CD4-positive, CD25-positive, alpha-beta regulatory T cell (primary cell): ENCODE measurements around the gene KIAA0825. TPM values are rescaled to one million over a fixed set of nuclear protein-coding genes. Genes with fewer than 3 reads are reported as not detected.

Experiments used
- ATAC-seq, 2 donors: fragments of 150-1000 bp; cut with Tn5 transposase; one replicate each; pipeline ENCODE4 v1.10.0; 2021; ENCODE audit warnings: low read depth in 2 of 2, moderate number of reproducible peaks in 2 of 2, moderate library complexity in 1 of 2
- DNase-seq, 3 donors: peaks; one replicate each; pipeline versions ENCODE4 v3.0.0 to v3.0.0-alpha.2; 2012 to 2022; ENCODE audit warnings: mixed read lengths in 1 of 3
- H3K27ac ChIP-seq: one replicate; pipeline ENCODE4 v1.7.0; 2013; ENCODE audit warnings: mild to moderate bottlenecking, low read length; ENCODE audit not compliant: insufficient read depth, poor library complexity, severe bottlenecking
- H3K27me3 ChIP-seq: one replicate; pipeline ENCODE4 v1.7.0; 2013; ENCODE audit warnings: low read length; ENCODE audit not compliant: control insufficient read depth, insufficient read depth
- H3K36me3 ChIP-seq: one replicate; pipeline ENCODE4 v1.7.0; 2013; ENCODE audit warnings: mild to moderate bottlenecking, low read length, moderate library complexity; ENCODE audit not compliant: control insufficient read depth, insufficient read depth
- H3K4me1 ChIP-seq: 2 replicates; pipeline ENCODE4 v1.7.0; 2013; ENCODE audit warnings: mild to moderate bottlenecking, low read length; ENCODE audit not compliant: insufficient read depth, control insufficient read depth, poor library complexity, severe bottlenecking
- H3K4me3 ChIP-seq: one replicate; pipeline ENCODE4 v1.7.0; 2013; ENCODE audit warnings: low read depth, mild to moderate bottlenecking, low read length, moderate library complexity
- H3K9me3 ChIP-seq, 2 experiments: 1 replicate in 1 of 2; 2 replicates in 1 of 2; pipeline ENCODE4 v1.7.0; 2013; ENCODE audit warnings: low read length in 2 of 2, mild to moderate bottlenecking in 1 of 2, moderate library complexity in 1 of 2; ENCODE audit not compliant: control insufficient read depth in 2 of 2
- H3K27ac Mint-ChIP-seq, 3 donors: one replicate each; pipeline ENCODE4 v1.8.0; 2020 to 2022; ENCODE audit warnings: mild to moderate bottlenecking in 3 of 3, mixed read lengths in 3 of 3, moderate library complexity in 2 of 3
- H3K27me3 Mint-ChIP-seq: one replicate; pipeline ENCODE4 v1.8.0; 2022; ENCODE audit warnings: mild to moderate bottlenecking, mixed read lengths
- H3K36me3 Mint-ChIP-seq: one replicate; pipeline ENCODE4 v1.8.0; 2020; ENCODE audit warnings: mixed read lengths
- H3K4me1 Mint-ChIP-seq, 4 donors: one replicate each; pipeline ENCODE4 v1.8.0; 2020 to 2022; ENCODE audit warnings: mixed read lengths in 4 of 4, mild to moderate bottlenecking in 1 of 4
- H3K4me3 Mint-ChIP-seq, 4 donors: one replicate each; pipeline ENCODE4 v1.8.0; 2020 to 2022; ENCODE audit warnings: mild to moderate bottlenecking in 4 of 4, mixed read lengths in 4 of 4, moderate library complexity in 3 of 4
- H3K9me3 Mint-ChIP-seq, 7 donors: one replicate each; pipeline ENCODE4 v1.8.0; 2020 to 2022; ENCODE audit warnings: mixed read lengths in 7 of 7, mild to moderate bottlenecking in 3 of 7, moderate library complexity in 2 of 7
- polyA plus RNA-seq, 4 donors: library from polyadenylated mRNA; unstranded; fragments of 300-500 nt; fragmentation: Illumina TruSeq; gene quantifications; one replicate each; pipeline ENCODE4 v1.2.3, GENCODE V29; 2021
- total RNA-seq: library from RNA; stranded (reverse); gene quantifications from one replicate; pipeline ENCODE4 v1.2.3, GENCODE V29; 2022

KIAA0825 gene
- total and polyA plus RNA-seq, 5 donors from 2014 or later = 0.42 to 4.6 (median 1.3) TPM

DNA sequence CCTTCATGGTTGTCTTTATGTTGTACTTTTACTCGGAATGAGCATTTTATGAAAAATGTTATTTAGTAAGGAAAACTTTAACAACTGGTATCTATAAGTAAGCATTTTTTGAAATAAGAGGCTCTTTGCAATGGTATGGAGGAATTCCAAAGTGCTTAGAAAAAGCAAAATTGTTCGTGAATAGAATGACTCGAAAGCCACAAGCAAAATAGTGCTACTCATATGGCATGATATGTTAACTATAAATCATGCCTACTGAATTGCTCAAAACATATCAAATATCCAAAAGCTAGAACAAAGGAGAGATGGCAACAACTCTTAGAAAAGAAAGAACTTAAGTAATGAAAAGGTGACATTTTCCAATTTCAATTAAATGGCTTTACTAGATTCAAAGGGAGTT, 216.3 kb downstream of the KIAA0825 start:
- H3K4me3 ChIP-seq = no peak overlapping the region
- peaks cover 0 to 2% (median 0%) of the 10 kb centered on the region in 7 donors for H3K9me3 Mint-ChIP-seq
- no peaks in the 10 kb centered on the region for H3K4me1 Mint-ChIP-seq
- no peak for DNase-seq
- H3K27ac Mint-ChIP-seq = no peak overlapping the region
- H3K36me3 Mint-ChIP-seq = no peaks in the 10 kb centered on the region
- H3K4me3 Mint-ChIP-seq = no peak overlapping the region
- no peak overlapping the region for H3K27ac ChIP-seq
- H3K27me3 Mint-ChIP-seq = no peaks in the 10 kb centered on the region
- no peak for ATAC-seq
- no peaks in the 10 kb centered on the region for H3K4me1 ChIP-seq
- H3K36me3 ChIP-seq = no peaks in the 10 kb centered on the region
- no peaks in the 10 kb centered on the region for H3K27me3 ChIP-seq
- H3K9me3 ChIP-seq = no peaks in the 10 kb centered on the region

DNA sequence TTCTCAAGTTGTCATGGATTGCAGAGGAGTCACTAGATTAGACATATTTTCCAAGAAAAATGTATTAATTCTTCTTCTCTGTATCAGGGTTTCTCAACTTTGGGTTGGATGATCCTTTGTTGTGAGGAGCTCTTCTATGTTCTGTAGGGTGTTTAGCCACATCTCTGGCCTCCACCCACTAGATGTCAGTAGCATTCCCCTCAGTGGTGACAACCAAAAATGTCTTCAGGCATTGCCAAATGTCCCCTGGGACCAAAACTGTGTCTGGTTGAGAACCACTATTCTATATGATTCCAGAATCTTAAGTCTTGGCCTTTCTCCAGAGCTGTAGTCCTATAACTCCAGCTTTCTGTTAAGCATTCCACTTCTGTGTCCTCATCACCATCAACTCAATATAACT, 220.9 kb downstream of the KIAA0825 start:
- DNase-seq (no peak), ATAC-seq (no peak)
- H3K27me3 ChIP-seq = no peaks in the 10 kb centered on the region
- Mint-ChIP-seq H3K27me3 (no peaks in the 10 kb centered on the region), H3K4me1 (no peaks in the 10 kb centered on the region), H3K4me3 (no peak overlapping the region), H3K27ac (no peak overlapping the region), H3K36me3 (peaks cover 3% of the 10 kb centered on the region), H3K9me3 (peaks cover 0 to 2% (median 0%) of the 10 kb centered on the region in 7 donors)
- H3K27ac ChIP-seq = no peak overlapping the region
- H3K4me1 ChIP-seq = no peaks in the 10 kb centered on the region
- no peaks in the 10 kb centered on the region for H3K36me3 ChIP-seq
- no peak overlapping the region for H3K4me3 ChIP-seq
- H3K9me3 ChIP-seq = no peaks in the 10 kb centered on the region

DNA sequence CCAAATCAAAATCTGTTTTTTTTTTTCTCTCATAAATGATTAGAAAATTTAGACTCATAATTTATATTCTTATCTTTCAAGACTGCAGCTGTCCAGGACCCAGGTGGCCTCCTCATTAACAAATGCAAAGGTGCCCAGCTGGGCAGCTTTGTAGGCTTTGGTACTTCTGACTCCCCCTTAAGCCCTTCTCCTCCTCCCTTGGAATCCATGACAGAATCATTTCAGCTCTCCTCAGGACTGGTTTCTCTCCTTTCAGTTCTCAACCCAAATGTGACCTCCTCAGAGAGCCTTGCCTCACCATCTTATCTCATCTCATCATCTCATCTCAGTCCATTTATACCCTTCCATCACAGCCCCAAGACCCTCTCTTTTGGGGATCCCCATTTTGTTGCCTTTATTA, 221.7 kb downstream of the KIAA0825 start:
- ATAC-seq (no peak), DNase-seq (no peak)
- no peaks in the 10 kb centered on the region for H3K9me3 ChIP-seq
- Mint-ChIP-seq H3K4me3 (no peak overlapping the region), H3K9me3 (peaks cover 0 to 2% (median 0%) of the 10 kb centered on the region in 7 donors), H3K27me3 (no peaks in the 10 kb centered on the region), H3K36me3 (peaks cover 3% of the 10 kb centered on the region), H3K27ac (peak overlapping the region in 1 of 3 donors; percentile 52), H3K4me1 (no peaks in the 10 kb centered on the region)
- no peak overlapping the region for H3K27ac ChIP-seq
- H3K4me1 ChIP-seq = no peaks in the 10 kb centered on the region
- no peak overlapping the region for H3K4me3 ChIP-seq
- no peaks in the 10 kb centered on the region for H3K27me3 ChIP-seq
- H3K36me3 ChIP-seq = no peaks in the 10 kb centered on the region

DNA sequence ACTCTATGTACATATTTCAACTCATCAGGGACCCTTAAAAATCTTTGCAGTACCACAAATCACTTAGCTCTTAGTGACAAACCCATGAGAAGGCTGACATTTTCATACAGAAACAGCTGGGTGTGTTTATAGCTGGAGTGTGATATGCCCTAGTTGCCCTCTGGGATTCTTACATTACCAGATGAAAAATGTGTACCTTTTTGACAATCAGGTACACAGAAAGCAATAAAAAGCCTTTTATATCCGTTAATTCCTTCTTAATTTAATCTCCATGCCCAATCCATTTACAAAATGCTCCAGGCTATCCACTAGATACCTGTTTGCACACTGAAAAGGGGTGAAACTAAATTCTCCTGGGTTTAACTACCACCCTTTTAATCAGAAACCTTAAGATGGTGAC, 222.9 kb downstream of the KIAA0825 start:
- Histone ChIP-seq H3K4me3 (no peak overlapping the region), H3K4me1 (no peaks in the 10 kb centered on the region), H3K36me3 (no peaks in the 10 kb centered on the region), H3K27ac (no peak overlapping the region), H3K9me3 (no peaks in the 10 kb centered on the region), H3K27me3 (no peaks in the 10 kb centered on the region)
- Mint-ChIP-seq H3K36me3 (peaks cover 3% of the 10 kb centered on the region), H3K27ac (no peak overlapping the region), H3K4me3 (no peak overlapping the region), H3K27me3 (no peaks in the 10 kb centered on the region), H3K9me3 (peaks cover 0 to 2% (median 0%) of the 10 kb centered on the region in 7 donors), H3K4me1 (no peaks in the 10 kb centered on the region)
- DNase-seq = no peak
- ATAC-seq = no peak

DNA sequence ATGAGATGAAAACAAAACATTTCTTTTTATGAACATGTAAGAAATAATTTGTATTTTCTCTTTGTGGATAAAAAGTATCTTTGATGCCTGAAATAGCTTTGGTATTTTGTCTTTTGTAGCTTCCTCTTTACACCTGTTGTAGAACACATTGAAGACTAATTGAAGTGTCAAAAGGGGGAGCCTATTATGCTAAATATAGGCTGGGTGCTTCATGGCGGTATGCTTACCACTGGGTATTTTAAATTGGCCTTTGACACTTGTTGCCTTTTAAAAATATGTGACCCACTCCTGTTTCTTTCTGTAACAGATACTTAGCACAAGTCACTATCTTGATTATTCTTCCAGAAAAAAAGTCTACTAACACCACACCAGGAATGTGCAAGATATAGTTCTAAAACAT, 226.4 kb downstream of the KIAA0825 start:
- no peaks in the 10 kb centered on the region for H3K4me1 ChIP-seq
- no peak overlapping the region for H3K27ac Mint-ChIP-seq
- H3K4me1 Mint-ChIP-seq = peaks cover 0 to 4% (median 2%) of the 10 kb centered on the region in 4 donors
- H3K27ac ChIP-seq = no peak overlapping the region
- no peak overlapping the region for H3K4me3 ChIP-seq
- H3K27me3 Mint-ChIP-seq = no peaks in the 10 kb centered on the region
- no peak for ATAC-seq
- peaks cover 3% of the 10 kb centered on the region for H3K36me3 Mint-ChIP-seq
- H3K27me3 ChIP-seq = no peaks in the 10 kb centered on the region
- DNase-seq = no peak
- no peaks in the 10 kb centered on the region for H3K9me3 ChIP-seq
- H3K4me3 Mint-ChIP-seq = no peak overlapping the region
- no peaks in the 10 kb centered on the region for H3K9me3 Mint-ChIP-seq
- no peaks in the 10 kb centered on the region for H3K36me3 ChIP-seq

DNA sequence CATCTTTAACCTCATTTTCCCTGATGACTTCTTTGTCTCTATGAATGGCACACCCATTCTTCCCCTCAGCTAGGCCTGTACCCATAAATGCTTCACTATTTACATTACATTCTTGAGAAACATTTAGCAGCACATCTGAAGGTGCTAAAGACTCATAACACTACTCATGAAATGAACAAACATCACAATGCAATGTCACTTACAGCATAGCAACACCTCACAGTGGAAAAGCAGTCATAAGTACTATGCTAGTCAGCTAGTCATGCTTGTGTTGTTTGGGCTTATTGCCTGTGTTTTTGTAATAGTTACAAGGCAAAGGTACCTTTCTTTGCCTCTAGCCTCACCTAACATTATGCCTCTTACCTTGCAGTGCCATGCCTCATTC, 228.9 kb downstream of the KIAA0825 start:
- no peaks in the 10 kb centered on the region for H3K36me3 Mint-ChIP-seq
- no peaks in the 10 kb centered on the region for H3K4me1 ChIP-seq
- no peaks in the 10 kb centered on the region for H3K27me3 ChIP-seq
- ATAC-seq (no peak), DNase-seq (no peak)
- H3K27ac ChIP-seq = no peak overlapping the region
- no peaks in the 10 kb centered on the region for H3K9me3 ChIP-seq
- no peaks in the 10 kb centered on the region for H3K27me3 Mint-ChIP-seq
- no peaks in the 10 kb centered on the region for H3K9me3 Mint-ChIP-seq
- peaks cover 0 to 4% (median 2%) of the 10 kb centered on the region in 4 donors for H3K4me1 Mint-ChIP-seq
- H3K27ac Mint-ChIP-seq = no peak overlapping the region
- no peaks in the 10 kb centered on the region for H3K36me3 ChIP-seq
- H3K4me3 Mint-ChIP-seq = no peak overlapping the region
- H3K4me3 ChIP-seq = no peak overlapping the region

DNA sequence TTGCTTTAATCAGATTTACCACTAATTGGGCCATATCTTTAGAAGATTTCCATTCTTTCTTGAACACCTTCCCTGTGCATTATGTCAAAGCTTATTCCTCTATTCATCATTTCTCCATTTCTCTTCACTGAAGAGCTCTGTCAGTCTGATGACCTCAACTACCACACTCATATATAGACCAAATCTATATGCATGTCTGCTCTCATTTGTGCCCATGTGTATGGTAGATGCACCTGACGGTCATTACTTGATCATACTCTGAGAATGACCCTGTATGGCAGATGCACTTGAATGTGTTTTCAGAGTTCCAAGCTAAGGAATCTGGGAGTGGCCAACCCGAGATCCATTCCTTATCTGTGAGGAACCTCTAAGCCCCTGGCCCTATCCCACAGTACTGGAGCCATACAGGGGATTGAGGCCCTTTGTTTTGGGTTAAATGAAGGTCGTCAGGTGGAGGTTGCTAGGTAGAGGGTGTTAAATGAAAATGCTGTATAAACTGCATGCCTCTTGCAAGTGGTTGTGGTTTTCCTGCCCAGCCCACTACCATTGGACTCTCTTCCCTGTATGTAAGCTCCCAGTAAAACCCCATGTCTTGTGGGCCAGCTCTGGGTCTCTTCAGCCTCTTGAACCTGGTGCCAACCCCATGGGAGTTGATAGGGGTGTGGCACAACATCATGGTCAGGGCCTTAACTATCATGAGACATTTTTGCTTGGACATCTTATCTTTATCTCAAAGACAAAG, 229.5 kb downstream of the KIAA0825 start:
- peaks cover 0 to 4% (median 2%) of the 10 kb centered on the region in 4 donors for H3K4me1 Mint-ChIP-seq
- Histone ChIP-seq H3K27ac (no peak overlapping the region), H3K36me3 (no peaks in the 10 kb centered on the region), H3K27me3 (no peaks in the 10 kb centered on the region), H3K9me3 (no peaks in the 10 kb centered on the region), H3K4me3 (no peak overlapping the region), H3K4me1 (no peaks in the 10 kb centered on the region)
- H3K27me3 Mint-ChIP-seq = no peaks in the 10 kb centered on the region
- ATAC-seq = no peak
- no peak for DNase-seq
- no peak overlapping the region for H3K27ac Mint-ChIP-seq
- peaks cover 4% of the 10 kb centered on the region for H3K36me3 Mint-ChIP-seq
- H3K4me3 Mint-ChIP-seq = no peak overlapping the region
- H3K9me3 Mint-ChIP-seq = no peaks in the 10 kb centered on the region

DNA sequence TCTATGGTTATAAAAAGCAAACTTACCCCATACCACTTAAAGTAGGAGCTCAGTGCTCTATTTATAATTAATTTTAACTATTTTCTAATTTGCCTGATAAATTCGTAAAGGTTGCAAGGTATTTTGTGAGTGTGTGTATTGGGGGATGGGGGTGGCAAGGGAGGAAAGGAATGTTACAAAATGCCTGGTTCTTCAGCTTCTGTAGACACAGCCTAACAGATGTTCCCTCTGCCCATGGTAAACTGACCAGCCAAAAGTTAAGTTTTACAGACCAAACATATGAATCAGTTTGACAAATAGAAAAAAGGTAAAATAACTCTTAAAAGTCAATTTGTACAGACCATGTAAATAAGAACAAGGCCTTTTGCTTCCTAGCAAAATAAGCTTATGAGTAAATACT, 232.6 kb downstream of the KIAA0825 start:
- H3K4me3 ChIP-seq = no peak overlapping the region
- peaks cover 0 to 4% (median 2%) of the 10 kb centered on the region in 4 donors for H3K4me1 Mint-ChIP-seq
- peaks cover 4% of the 10 kb centered on the region for H3K36me3 Mint-ChIP-seq
- no peak for ATAC-seq
- H3K36me3 ChIP-seq = no peaks in the 10 kb centered on the region
- no peaks in the 10 kb centered on the region for H3K27me3 Mint-ChIP-seq
- no peak overlapping the region for H3K4me3 Mint-ChIP-seq
- H3K9me3 Mint-ChIP-seq = no peaks in the 10 kb centered on the region
- H3K27ac ChIP-seq = no peak overlapping the region
- H3K27ac Mint-ChIP-seq = no peak overlapping the region
- H3K9me3 ChIP-seq = no peaks in the 10 kb centered on the region
- no peaks in the 10 kb centered on the region for H3K27me3 ChIP-seq
- no peaks in the 10 kb centered on the region for H3K4me1 ChIP-seq
- DNase-seq = no peak
